PC-3 (cell line): ENCODE data around the gene PLEKHG3. TPM values are rescaled to one million over a fixed set of nuclear protein-coding genes. Genes with fewer than 3 reads are reported as not detected.
A peak's percentile ranks its signal among the peaks of the same experiment; 100 is the strongest.

Experiments
- ATAC-seq: fragments of 200-7000 bp; cut with Tn5 transposase; 2 replicates; pipeline ENCODE4 v1.9.1; 2020; ENCODE audit warnings: mild to moderate bottlenecking, moderate library complexity
- BruUV-seq: library from RNA; stranded (reverse); fragments of 400-500 nt; replicated peaks from 2 replicates; lab custom pipeline; 2021; lab: Mats Ljungman, UMichigan
- CTCF ChIA-PET: fragments of 300-600 bp; sonication (Branson Sonifier 250); formaldehyde crosslinking; loops from one replicate; lab custom pipeline; 2022; ENCODE audit warnings: antibody characterized with exemption; lab: Charles Lee
- POLR2A ChIA-PET: fragments of 300-600 bp; sonication (Branson Sonifier 250); formaldehyde crosslinking; loops from one replicate; lab custom pipeline; 2022; ENCODE audit warnings: antibody characterized with exemption; ENCODE audit not compliant: unreplicated experiment; lab: Charles Lee
- DNase-seq: peaks from one replicate; pipeline ENCODE4 v3.0.0-alpha.2; 2015
- H2AFZ ChIP-seq: fragments of 300-600 bp; sonication (generic); 2 replicates; pipeline ENCODE4 v1.6.0; 2016; ENCODE audit warnings: antibody characterized with exemption, low read length
- H3F3A ChIP-seq: fragments of 300-600 bp; sonication (generic); one replicate; pipeline ENCODE4 v1.6.0; 2017; ENCODE audit warnings: antibody characterized with exemption, low read length, control low read depth, mild to moderate bottlenecking; ENCODE audit not compliant: unreplicated experiment
- H3K27ac ChIP-seq: fragments of 300-600 bp; sonication (generic); 2 replicates; pipeline ENCODE4 v1.5.1; 2016; ENCODE audit warnings: mild to moderate bottlenecking, low read length
- H3K27me3 ChIP-seq: fragments of 300-600 bp; sonication (generic); 2 replicates; pipeline ENCODE4 v1.6.1; 2016; ENCODE audit warnings: low read length, mixed read lengths
- H3K36me3 ChIP-seq: fragments of 300-600 bp; sonication (generic); 2 replicates; pipeline ENCODE4 v1.6.1; 2016; ENCODE audit warnings: low read depth, mixed run types, low read length, mixed read lengths
- H3K4me1 ChIP-seq: fragments of 300-600 bp; sonication (generic); 2 replicates; pipeline ENCODE4 v1.5.1; 2016; ENCODE audit warnings: low read length; ENCODE audit not compliant: insufficient read depth
- H3K4me2 ChIP-seq: fragments of 300-600 bp; sonication (generic); 2 replicates; pipeline ENCODE4 v1.6.0; 2016; ENCODE audit warnings: low read length
- H3K4me3 ChIP-seq: fragments of 300-600 bp; sonication (generic); 2 replicates; pipeline ENCODE4 v1.5.1; 2016; ENCODE audit warnings: mild to moderate bottlenecking, low read length, mixed read lengths
- H3K79me2 ChIP-seq: fragments of 300-600 bp; sonication (generic); 2 replicates; pipeline ENCODE4 v1.6.1; 2017; ENCODE audit warnings: low read length, mixed read lengths
- H3K9ac ChIP-seq: fragments of 300-600 bp; sonication (generic); 2 replicates; pipeline ENCODE4 v1.6.0; 2016; ENCODE audit warnings: mild to moderate bottlenecking, low read length
- H3K9me2 ChIP-seq: fragments of 300-600 bp; sonication (generic); replicated peaks from 2 replicates; pipeline ENCODE4 v1.6.1; 2016; ENCODE audit warnings: mixed run types, low read length, mixed read lengths
- H3K9me3 ChIP-seq: fragments of 300-600 bp; sonication (generic); 2 replicates; pipeline ENCODE4 v1.6.1; 2016; ENCODE audit warnings: low read length, mixed read lengths
- H4K20me1 ChIP-seq: fragments of 300-600 bp; sonication (generic); 2 replicates; pipeline ENCODE4 v1.6.1; 2016; ENCODE audit warnings: low read length, mixed read lengths
- EZH2 ChIP-seq: fragments of 300-600 bp; sonication (generic); IDR thresholded peaks from one replicate; pipeline ENCODE4 v1.6.1; 2017; ENCODE audit warnings: antibody characterized with exemption, mild to moderate bottlenecking, low read length; ENCODE audit not compliant: unreplicated experiment
- EZH2phosphoT487 ChIP-seq: fragments of 300-600 bp; sonication (generic); IDR thresholded peaks from 2 replicates; pipeline ENCODE4 v1.6.1; 2018; ENCODE audit warnings: mild to moderate bottlenecking, antibody characterized with exemption, low read length, borderline replicate concordance
- intact Hi-C: fragments of 100-400 bp; cut with micrococcal nuclease; formaldehyde crosslinking; loops from 2 replicates; pipeline ENCODE4 v1.9.0; 2023
- total RNA-seq: library from RNA; depleted of rRNA; stranded (reverse); fragments of >200 nt; gene quantifications from 2 replicates; pipeline ENCODE4 v1.2.3, GENCODE V29; 2014
- TF ChIP-seq, protein P1 (sequence below): fragments of 300-600 bp; sonication (generic); conservative IDR thresholded peaks from 2 replicates; pipeline ENCODE4 v1.5.1; 2017; ENCODE audit warnings: antibody characterized with exemption, low read depth, mild to moderate bottlenecking, low read length

Gene PLEKHG3
- total RNA-seq, 1 experiment from 2014 or later: 49.6 TPM

- Histone ChIP-seq H3K9me2 (no peaks in the 10 kb centered on the region), H3K4me1 (peaks cover 9% of the 10 kb centered on the region), H3K27ac (no peak overlapping the region), H3K9me3 (no peaks in the 10 kb centered on the region), H3K27me3 (no peaks in the 10 kb centered on the region), H3K4me2 (no peak overlapping the region), H3K79me2 (no peaks in the 10 kb centered on the region), H3K9ac (no peak overlapping the region), H3K4me3 (no peak overlapping the region), H4K20me1 (no peaks in the 10 kb centered on the region), H3F3A (peaks cover 5% of the 10 kb centered on the region), H3K36me3 (no peaks in the 10 kb centered on the region), H2AFZ (no peak overlapping the region)
- DNase-seq: no peak
- ATAC-seq: no peak
- ChIA-PET CTCF (no interaction called here), POLR2A (no interaction called here)
- no TSS peak for BruUV-seq
- intact Hi-C loops: no loop called here
- TF ChIP-seq EZH2: no peak
- no peak for TF ChIP-seq EZH2phosphoT487
- TF ChIP-seq, protein P1, sequence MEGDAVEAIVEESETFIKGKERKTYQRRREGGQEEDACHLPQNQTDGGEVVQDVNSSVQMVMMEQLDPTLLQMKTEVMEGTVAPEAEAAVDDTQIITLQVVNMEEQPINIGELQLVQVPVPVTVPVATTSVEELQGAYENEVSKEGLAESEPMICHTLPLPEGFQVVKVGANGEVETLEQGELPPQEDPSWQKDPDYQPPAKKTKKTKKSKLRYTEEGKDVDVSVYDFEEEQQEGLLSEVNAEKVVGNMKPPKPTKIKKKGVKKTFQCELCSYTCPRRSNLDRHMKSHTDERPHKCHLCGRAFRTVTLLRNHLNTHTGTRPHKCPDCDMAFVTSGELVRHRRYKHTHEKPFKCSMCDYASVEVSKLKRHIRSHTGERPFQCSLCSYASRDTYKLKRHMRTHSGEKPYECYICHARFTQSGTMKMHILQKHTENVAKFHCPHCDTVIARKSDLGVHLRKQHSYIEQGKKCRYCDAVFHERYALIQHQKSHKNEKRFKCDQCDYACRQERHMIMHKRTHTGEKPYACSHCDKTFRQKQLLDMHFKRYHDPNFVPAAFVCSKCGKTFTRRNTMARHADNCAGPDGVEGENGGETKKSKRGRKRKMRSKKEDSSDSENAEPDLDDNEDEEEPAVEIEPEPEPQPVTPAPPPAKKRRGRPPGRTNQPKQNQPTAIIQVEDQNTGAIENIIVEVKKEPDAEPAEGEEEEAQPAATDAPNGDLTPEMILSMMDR: no peak
Measured at GRCh38 chr14:64659366-64659765, 44.9 kb upstream of the PLEKHG3 start.

GRCh38 chr14:64663174-64663573, 41.0 kb upstream of the PLEKHG3 start:
- intact Hi-C loops: no loop called here
- ChIA-PET CTCF (interaction anchor here (0.6 kb wide), 1 partner anchor 151 kb away, joined by 8 read pairs; no protein-coding TSS in a partner anchor), POLR2A (no interaction called here)
- H3K36me3 ChIP-seq: no peaks in the 10 kb centered on the region
- TF ChIP-seq EZH2: no peak
- no peak for TF ChIP-seq EZH2phosphoT487
- TF ChIP-seq, protein P1: no peak
- no peak for DNase-seq
- no peaks in the 10 kb centered on the region for H3K27me3 ChIP-seq
- no TSS peak for BruUV-seq
- no peaks in the 10 kb centered on the region for H3K79me2 ChIP-seq
- H3K9me2 ChIP-seq: no peaks in the 10 kb centered on the region
- H3K9me3 ChIP-seq: no peaks in the 10 kb centered on the region
- no peak overlapping the region for H3K4me3 ChIP-seq
- no peak overlapping the region for H3K4me2 ChIP-seq
- H3K27ac ChIP-seq: no peak overlapping the region
- no peak overlapping the region for H2AFZ ChIP-seq
- no peak; the same call in 1 of the 2 replicates for ATAC-seq
- H3K9ac ChIP-seq: no peak overlapping the region
- H3F3A ChIP-seq: no peaks in the 10 kb centered on the region
- H3K4me1 ChIP-seq: 0 out of 2 replicates have a peak, but pooled peaks cover 5% of the 10 kb centered on the region
- H4K20me1 ChIP-seq: no peaks in the 10 kb centered on the region

GRCh38 chr14:64671591-64671990, 32.6 kb upstream of the PLEKHG3 start:
- intact Hi-C loops: loop anchor here (1.0 to 5.0 kb wide), 4 partner anchors 49 to 221 kb away; no protein-coding TSS in a partner anchor
- CTCF ChIA-PET: interaction anchor here (0.6 to 1.3 kb wide), 3 partner anchors 32 to 94 kb away, joined by 3 to 6 read pairs (median 3); no protein-coding TSS in a partner anchor
- Histone ChIP-seq H3K4me2 (no peak overlapping the region), H3K9me2 (no peaks in the 10 kb centered on the region), H3K36me3 (no peaks in the 10 kb centered on the region), H3K9ac (no peak overlapping the region), H3K9me3 (no peaks in the 10 kb centered on the region), H3K79me2 (no peaks in the 10 kb centered on the region), H2AFZ (peak overlapping the region; percentile 27; the same call in 1 of the 2 replicates), H3K27me3 (no peaks in the 10 kb centered on the region), H3K4me3 (no peak overlapping the region), H3F3A (no peaks in the 10 kb centered on the region), H4K20me1 (no peaks in the 10 kb centered on the region), H3K4me1 (peaks cover 16% of the 10 kb centered on the region), H3K27ac (no peak overlapping the region)
- POLR2A ChIA-PET: interaction anchor here (0.6 kb wide), 1 partner anchor 243 kb away, joined by 3 read pairs; no protein-coding TSS in a partner anchor
- DNase-seq (peak; percentile 78), ATAC-seq (peak; percentile 73)
- TF ChIP-seq, protein P1: peak; percentile 93
- TF ChIP-seq EZH2phosphoT487 (no peak), EZH2 (no peak)
- no TSS peak for BruUV-seq
